Hepatocyte (in vitro differentiated cells): Measurements from ENCODE around the gene ITPA.

Experiments
- CTCF ChIP-seq: fragments of 200-600 bp; sonication (generic); IDR thresholded peaks from 2 replicates; pipeline ENCODE4 v1.5.1; 2016; ENCODE audit warnings: antibody characterized with exemption, mild to moderate bottlenecking; ENCODE audit not compliant: poor library complexity
- EZH2 ChIP-seq: fragments of 200-600 bp; sonication (generic); IDR thresholded peaks from 2 replicates; pipeline ENCODE4 v1.6.1; 2016; ENCODE audit warnings: antibody characterized with exemption, mild to moderate bottlenecking, borderline replicate concordance
- EZH2phosphoT487 ChIP-seq: fragments of 200-600 bp; sonication (generic); IDR thresholded peaks from one replicate; pipeline ENCODE4 v1.6.1; 2018; ENCODE audit warnings: antibody characterized with exemption, mild to moderate bottlenecking, low read depth, moderate library complexity; ENCODE audit not compliant: unreplicated experiment, severe bottlenecking

- TF ChIP-seq EZH2 (no peak), CTCF (no peak), EZH2phosphoT487 (no peak)
Observed at GRCh38 chr20:3204124-3204794, 5.0 kb upstream of the ITPA start, which contains the start of gene DDRGK1.
